ENCODE results near the gene POU2F3.

The POU2F3 gene

DNA sequence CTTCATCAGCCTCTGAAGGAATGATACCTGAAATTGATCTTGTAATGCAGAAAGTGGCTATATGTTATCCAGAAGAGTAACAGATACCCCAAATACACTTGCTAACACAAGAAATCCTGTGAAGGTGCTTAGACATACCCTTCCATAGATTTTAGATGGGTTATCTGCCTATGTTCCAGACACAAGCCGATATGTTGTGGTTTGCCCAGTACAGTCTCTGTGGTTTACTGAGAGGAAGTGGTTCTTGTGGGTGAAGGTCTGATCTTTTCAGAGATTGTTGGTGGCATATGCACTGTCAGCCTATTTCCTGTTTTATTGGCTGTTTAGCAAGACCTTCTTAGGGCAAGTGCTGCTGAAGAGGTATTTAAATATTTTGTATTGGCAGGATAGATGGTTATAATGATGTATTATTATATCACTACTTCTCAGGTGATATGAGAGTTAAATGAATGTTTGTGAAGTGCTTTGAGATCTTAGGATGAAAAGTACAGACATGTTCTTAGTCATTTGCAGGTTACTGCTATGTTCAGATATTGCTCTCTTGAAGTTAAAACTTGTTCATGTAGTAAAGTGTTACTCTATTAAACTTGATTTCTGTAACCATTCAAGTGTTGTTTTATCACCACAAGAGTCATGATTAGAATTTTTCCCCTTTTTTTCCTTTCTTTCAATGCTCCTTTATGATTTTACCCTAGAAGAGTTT is 104.5 kb downstream of the POU2F3 start:
- TF ChIP-seq, protein P1, sequence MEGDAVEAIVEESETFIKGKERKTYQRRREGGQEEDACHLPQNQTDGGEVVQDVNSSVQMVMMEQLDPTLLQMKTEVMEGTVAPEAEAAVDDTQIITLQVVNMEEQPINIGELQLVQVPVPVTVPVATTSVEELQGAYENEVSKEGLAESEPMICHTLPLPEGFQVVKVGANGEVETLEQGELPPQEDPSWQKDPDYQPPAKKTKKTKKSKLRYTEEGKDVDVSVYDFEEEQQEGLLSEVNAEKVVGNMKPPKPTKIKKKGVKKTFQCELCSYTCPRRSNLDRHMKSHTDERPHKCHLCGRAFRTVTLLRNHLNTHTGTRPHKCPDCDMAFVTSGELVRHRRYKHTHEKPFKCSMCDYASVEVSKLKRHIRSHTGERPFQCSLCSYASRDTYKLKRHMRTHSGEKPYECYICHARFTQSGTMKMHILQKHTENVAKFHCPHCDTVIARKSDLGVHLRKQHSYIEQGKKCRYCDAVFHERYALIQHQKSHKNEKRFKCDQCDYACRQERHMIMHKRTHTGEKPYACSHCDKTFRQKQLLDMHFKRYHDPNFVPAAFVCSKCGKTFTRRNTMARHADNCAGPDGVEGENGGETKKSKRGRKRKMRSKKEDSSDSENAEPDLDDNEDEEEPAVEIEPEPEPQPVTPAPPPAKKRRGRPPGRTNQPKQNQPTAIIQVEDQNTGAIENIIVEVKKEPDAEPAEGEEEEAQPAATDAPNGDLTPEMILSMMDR (IDR thresholded peaks at IDR 0.05; ENCODE audit: insufficient read depth, low read depth, low read length, missing control alignments) = no peak

DNA sequence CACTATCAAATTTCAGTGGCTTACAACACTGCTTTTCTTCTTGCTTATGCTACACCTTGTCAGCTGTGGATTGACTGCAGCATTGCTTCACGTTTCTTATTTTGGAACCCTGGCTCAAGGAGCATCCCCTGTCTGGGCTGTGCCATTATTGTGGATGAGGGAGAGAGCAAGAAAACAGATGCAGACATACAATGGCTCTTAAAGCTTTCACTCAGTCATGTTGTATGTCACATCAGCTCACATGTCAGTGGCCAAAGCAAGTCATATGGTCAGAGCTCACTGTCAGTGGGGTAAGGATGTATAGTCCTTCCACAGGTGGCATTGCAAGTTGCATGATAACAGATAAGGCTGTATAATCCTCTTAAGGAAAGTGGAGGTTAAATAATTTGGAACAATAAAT is 106.3 kb downstream of the POU2F3 start:
- H3K4me3 ChIP-seq (ENCODE audit: low read length) = no peak overlapping the region
- TF ChIP-seq, protein P1 (IDR thresholded peaks at IDR 0.05; ENCODE audit: insufficient read depth, low read depth, low read length, missing control alignments) = no peak
- no peak for DNase-seq (ENCODE audit: low read depth)

More for the DNA sequence above, 104.5 kb downstream of the POU2F3 start:
- peak; percentile 47 for DNase-seq (ENCODE audit: low read depth)
- H3K4me3 ChIP-seq (ENCODE audit: low read length) = no peak overlapping the region

DNA sequence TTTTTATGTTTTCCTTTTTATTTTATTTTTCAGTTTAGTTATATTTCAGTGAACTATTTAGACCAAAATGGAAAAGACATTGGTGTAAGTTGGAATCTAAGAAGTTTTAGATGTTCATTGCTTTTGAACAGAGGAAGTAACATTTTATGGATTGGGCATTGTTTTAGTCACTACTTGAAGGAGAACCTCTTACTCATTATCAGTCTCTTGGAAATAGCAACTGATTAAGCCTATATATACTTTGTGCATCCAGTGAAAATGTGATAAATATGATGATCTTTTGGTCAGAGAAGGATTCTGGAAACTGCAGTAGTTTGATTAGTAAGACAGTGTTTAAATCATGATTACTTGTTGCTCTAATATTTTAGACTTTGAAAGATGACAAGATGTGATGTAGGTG is 110.7 kb downstream of the POU2F3 start:
- TF ChIP-seq, protein P1 (IDR thresholded peaks at IDR 0.05; ENCODE audit: insufficient read depth, low read depth, low read length, missing control alignments) = no peak
- H3K4me3 ChIP-seq (ENCODE audit: low read length) = no peak overlapping the region
- DNase-seq (ENCODE audit: low read depth) = no peak

DNA sequence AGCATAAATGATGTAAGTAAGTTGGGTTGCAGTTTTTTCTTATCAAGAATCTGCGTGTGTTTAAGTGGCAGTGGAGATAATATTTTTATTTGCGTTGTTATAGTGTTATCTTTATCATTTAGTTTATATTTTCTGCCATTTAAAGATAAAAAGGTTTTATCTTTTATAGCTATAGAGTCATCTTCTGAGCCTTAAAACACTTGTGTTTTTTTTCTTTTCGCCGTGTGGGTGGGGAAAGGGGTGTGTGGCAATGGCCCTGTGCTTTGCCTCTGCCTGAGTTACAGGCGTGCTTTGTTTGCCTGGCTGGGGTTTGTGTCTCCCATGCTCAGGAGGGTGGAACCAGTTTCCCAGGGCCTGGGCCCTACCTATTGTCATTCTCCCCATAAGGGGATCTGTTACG is 112.5 kb downstream of the POU2F3 start:
- DNase-seq (ENCODE audit: low read depth) = no peak
- no peak overlapping the region for H3K4me3 ChIP-seq (ENCODE audit: low read length)
- TF ChIP-seq, protein P1 (IDR thresholded peaks at IDR 0.05; ENCODE audit: insufficient read depth, low read depth, low read length, missing control alignments) = no peak

DNA sequence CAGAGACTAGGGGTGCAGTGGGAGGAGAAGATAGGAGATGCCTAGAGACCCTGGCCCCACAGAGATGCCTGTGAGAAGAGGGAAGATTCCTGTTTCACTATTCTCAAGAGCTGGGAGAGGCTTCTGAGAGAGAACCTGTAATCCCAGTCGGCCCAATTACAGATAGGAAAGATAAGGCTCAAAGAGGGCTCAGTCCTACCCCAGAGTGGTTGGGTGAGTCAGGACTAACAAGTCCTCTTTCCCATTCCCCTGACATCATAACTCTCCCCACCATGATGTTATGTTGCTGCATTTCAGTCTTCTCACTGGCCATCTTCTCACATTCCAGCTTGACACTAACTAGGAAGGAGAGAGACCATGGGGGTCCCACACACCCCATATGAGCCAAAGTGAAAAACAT is 114.1 kb downstream of the POU2F3 start:
- H3K4me3 ChIP-seq (ENCODE audit: low read length) = no peak overlapping the region
- TF ChIP-seq, protein P1 (IDR thresholded peaks at IDR 0.05; ENCODE audit: insufficient read depth, low read depth, low read length, missing control alignments) = no peak
- DNase-seq (ENCODE audit: low read depth) = no peak

DNA sequence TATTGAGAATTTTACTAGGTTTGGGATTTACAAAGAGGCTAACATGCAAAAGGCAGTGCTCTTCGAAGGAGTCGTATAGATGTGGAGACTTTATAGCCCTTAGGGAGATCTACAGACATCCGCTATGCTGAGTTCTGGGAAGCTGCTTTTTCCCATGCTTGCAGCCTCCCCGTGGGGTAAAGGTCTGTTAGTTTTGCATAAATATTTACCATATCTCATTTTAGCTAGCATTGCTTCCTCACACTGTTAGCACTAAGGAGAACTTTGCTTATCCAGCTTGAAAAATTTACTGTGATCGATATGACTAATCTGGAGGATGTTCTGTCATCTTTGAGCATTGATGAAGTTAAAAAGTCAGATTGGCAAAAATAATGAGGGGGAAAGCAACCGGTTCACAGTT is 114.8 kb downstream of the POU2F3 start:
- no peak overlapping the region for H3K4me3 ChIP-seq (ENCODE audit: low read length)
- TF ChIP-seq, protein P1 (IDR thresholded peaks at IDR 0.05; ENCODE audit: insufficient read depth, low read depth, low read length, missing control alignments) = no peak
- no peak for DNase-seq (ENCODE audit: low read depth)

DNA sequence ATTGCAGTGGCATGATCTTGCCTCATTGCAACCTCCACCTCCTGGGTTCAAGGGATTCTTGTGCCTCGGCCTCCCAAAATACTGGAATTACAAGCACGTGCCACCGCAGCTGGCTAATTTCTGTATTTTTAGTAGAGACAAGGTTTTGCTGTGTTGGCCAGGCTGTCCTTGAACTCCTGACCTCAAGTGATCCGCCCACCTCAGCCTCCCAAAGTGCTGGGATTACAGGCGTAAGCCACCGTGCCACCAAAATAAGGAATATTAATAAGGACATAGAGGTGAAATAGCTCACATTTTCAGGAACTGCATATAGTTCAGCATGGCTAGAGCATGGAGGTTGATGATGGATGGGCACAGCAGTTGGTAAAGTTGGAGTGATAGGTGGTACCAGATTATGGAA is 117.7 kb downstream of the POU2F3 start:
- TF ChIP-seq, protein P1 (IDR thresholded peaks at IDR 0.05; ENCODE audit: insufficient read depth, low read depth, low read length, missing control alignments) = no peak
- no peak for DNase-seq (ENCODE audit: low read depth)
- H3K4me3 ChIP-seq (ENCODE audit: low read length) = no peak overlapping the region

Data from epithelial cell of esophagus (primary cell).